ENCODE measurements around the gene RPS6KB1.
"Not testable (repeated sequence)": the region's sequence is repeated elsewhere in the genome, so short reads cannot be mapped to it uniquely, and the experiment has no call there.

- TF ChIP-seq CTCF, POLR2A (IDR thresholded peaks at IDR 0.05): not testable (repeated sequence)
Measured at GRCh38 chr17:59940697-59941096, 47.8 kb downstream of the RPS6KB1 start.
